ENCODE results near the gene ZNF410.
A peak's percentile ranks its signal among the peaks of the same experiment; 100 is the strongest.
"Not testable (repeated sequence)": the region's sequence is repeated elsewhere in the genome, so short reads cannot be mapped to it uniquely, and the experiment has no call there.

Gene ZNF410

GRCh38 chr14:73851567-73852382 lies 34.9 kb upstream of the ZNF410 start, which contains the start of gene PTGR2:
PTGR2 (plus strand) TSS chr14:73851831; CDS start chr14:73858863, 7,032 bp downstream.
- DNase-seq (ENCODE audit: low spot score) = peak; percentile 97
- no peak for TF ChIP-seq CTCF (IDR thresholded peaks at IDR 0.05; ENCODE audit: borderline replicate concordance, control extremely low read depth, extremely low read depth, insufficient read depth, missing control alignments)
- in situ Hi-C loops (cut with MboI; ENCODE audit: low sequenced_read_pairs, unreplicated experiment) = no loop called here

GRCh38 chr14:73859145-73859544 lies 27.5 kb upstream of the ZNF410 start:
- TF ChIP-seq CTCF (IDR thresholded peaks at IDR 0.05; ENCODE audit: borderline replicate concordance, control extremely low read depth, extremely low read depth, insufficient read depth, missing control alignments) = no peak
- DNase-seq (ENCODE audit: low spot score) = no peak

GRCh38 chr14:73861073-73861472 lies 25.6 kb upstream of the ZNF410 start:
- in situ Hi-C loops (cut with MboI; ENCODE audit: low sequenced_read_pairs, unreplicated experiment) = no loop called here
- TF ChIP-seq CTCF (IDR thresholded peaks at IDR 0.05; ENCODE audit: borderline replicate concordance, control extremely low read depth, extremely low read depth, insufficient read depth, missing control alignments) = no peak
- DNase-seq (ENCODE audit: low spot score) = no peak

More at GRCh38 chr14:73859145-73859544, 27.5 kb upstream of the ZNF410 start:
- in situ Hi-C loops (cut with MboI; ENCODE audit: low sequenced_read_pairs, unreplicated experiment) = no loop called here

GRCh38 chr14:73862480-73862879 lies 24.2 kb upstream of the ZNF410 start:
- in situ Hi-C loops (cut with MboI; ENCODE audit: low sequenced_read_pairs, unreplicated experiment) = no loop called here
- no peak for TF ChIP-seq CTCF (IDR thresholded peaks at IDR 0.05; ENCODE audit: borderline replicate concordance, control extremely low read depth, extremely low read depth, insufficient read depth, missing control alignments)
- DNase-seq (ENCODE audit: low spot score) = no peak

- in situ Hi-C loops (cut with MboI; ENCODE audit: low sequenced_read_pairs, unreplicated experiment) = no loop called here
- no peak for TF ChIP-seq CTCF (IDR thresholded peaks at IDR 0.05; ENCODE audit: borderline replicate concordance, control extremely low read depth, extremely low read depth, insufficient read depth, missing control alignments)
- no peak for DNase-seq (ENCODE audit: low spot score)
Observed at GRCh38 chr14:73863209-73863608, 23.4 kb upstream of the ZNF410 start.

GRCh38 chr14:73865534-73866113 lies 21.0 kb upstream of the ZNF410 start:
- DNase-seq (ENCODE audit: low spot score) = no peak
- in situ Hi-C loops (cut with MboI; ENCODE audit: low sequenced_read_pairs, unreplicated experiment) = no loop called here
- TF ChIP-seq CTCF (IDR thresholded peaks at IDR 0.05; ENCODE audit: borderline replicate concordance, control extremely low read depth, extremely low read depth, insufficient read depth, missing control alignments) = no peak

GRCh38 chr14:73869754-73870153 lies 16.9 kb upstream of the ZNF410 start:
- DNase-seq (ENCODE audit: low spot score); in situ Hi-C loops (cut with MboI; ENCODE audit: low sequenced_read_pairs, unreplicated experiment): not testable (repeated sequence)

All from GM13976 (cell line).